MM.1S (cell line): ENCODE measurements around the gene ZNF490.

ENCODE experiments used
- DNase-seq: peaks from one replicate; pipeline ENCODE4 v3.0.0-alpha.2; 2015
- H2AFZ ChIP-seq: fragments of 300-600 bp; sonication (generic); 2 replicates; pipeline ENCODE4 v1.6.0; 2016; ENCODE audit warnings: antibody characterized with exemption, low read length
- H3F3A ChIP-seq: fragments of 300-600 bp; sonication (generic); 2 replicates; pipeline ENCODE4 v1.6.1; 2016; ENCODE audit warnings: mild to moderate bottlenecking, antibody characterized with exemption, low read length, moderate library complexity, mixed read lengths; ENCODE audit not compliant: insufficient read depth
- H3K27ac ChIP-seq: fragments of 300-600 bp; sonication (generic); 2 replicates; pipeline ENCODE4 v1.5.1; 2016; ENCODE audit warnings: mild to moderate bottlenecking, low read length
- H3K27me3 ChIP-seq: fragments of 300-600 bp; sonication (generic); replicated peaks from 2 replicates; pipeline ENCODE4 v1.6.0; 2016; ENCODE audit warnings: low read length; ENCODE audit not compliant: insufficient read depth
- H3K36me3 ChIP-seq: fragments of 300-600 bp; sonication (generic); replicated peaks from 2 replicates; pipeline ENCODE4 v1.6.1; 2016; ENCODE audit warnings: mild to moderate bottlenecking, low read length, mixed read lengths; ENCODE audit not compliant: insufficient read depth
- H3K4me1 ChIP-seq: fragments of 300-600 bp; sonication (generic); 2 replicates; pipeline ENCODE4 v1.6.1; 2016; ENCODE audit warnings: low read length, mixed read lengths
- H3K4me2 ChIP-seq: fragments of 300-600 bp; sonication (generic); 2 replicates; pipeline ENCODE4 v1.6.0; 2016; ENCODE audit warnings: low read depth, low read length
- H3K4me3 ChIP-seq: fragments of 300-600 bp; sonication (generic); 2 replicates; pipeline ENCODE4 v1.5.1; 2016; ENCODE audit warnings: low read length, mixed read lengths
- H3K79me2 ChIP-seq: fragments of 300-600 bp; sonication (generic); 2 replicates; pipeline ENCODE4 v1.6.1; 2016; ENCODE audit warnings: mixed run types, low read length, mixed read lengths
- H3K9ac ChIP-seq: fragments of 300-600 bp; sonication (generic); 2 replicates; pipeline ENCODE4 v1.6.1; 2016; ENCODE audit warnings: low read length, mixed read lengths
- H3K9me2 ChIP-seq: fragments of 300-600 bp; sonication (generic); replicated peaks from 2 replicates; pipeline ENCODE4 v1.6.1; 2016; ENCODE audit warnings: mild to moderate bottlenecking, low read length, mixed read lengths; ENCODE audit not compliant: insufficient read depth
- H3K9me3 ChIP-seq: fragments of 300-600 bp; sonication (generic); replicated peaks from 2 replicates; pipeline ENCODE4 v1.6.1; 2016; ENCODE audit warnings: mild to moderate bottlenecking, low read length, mixed read lengths; ENCODE audit not compliant: insufficient read depth
- H4K20me1 ChIP-seq: fragments of 300-600 bp; sonication (generic); 2 replicates; pipeline ENCODE4 v1.6.1; 2016; ENCODE audit warnings: mild to moderate bottlenecking, low read length, moderate library complexity, mixed read lengths; ENCODE audit not compliant: insufficient read depth
- CTCF ChIP-seq: fragments of 300-600 bp; sonication (generic); IDR thresholded peaks from 2 replicates; pipeline ENCODE4 v1.5.1; 2016; ENCODE audit warnings: antibody characterized with exemption, low read length, mixed read lengths
- EZH2 ChIP-seq: fragments of 300-600 bp; sonication (generic); optimal IDR thresholded peaks from 2 replicates; pipeline ENCODE3; 2017; ENCODE audit warnings: low read depth, mild to moderate bottlenecking, antibody characterized with exemption, low read length, mixed read lengths
- EZH2phosphoT487 ChIP-seq: fragments of 300-600 bp; sonication (generic); IDR thresholded peaks from 2 replicates; pipeline ENCODE4 v1.6.1; 2018; ENCODE audit warnings: antibody characterized with exemption, low read length

Gene ZNF490

DNA sequence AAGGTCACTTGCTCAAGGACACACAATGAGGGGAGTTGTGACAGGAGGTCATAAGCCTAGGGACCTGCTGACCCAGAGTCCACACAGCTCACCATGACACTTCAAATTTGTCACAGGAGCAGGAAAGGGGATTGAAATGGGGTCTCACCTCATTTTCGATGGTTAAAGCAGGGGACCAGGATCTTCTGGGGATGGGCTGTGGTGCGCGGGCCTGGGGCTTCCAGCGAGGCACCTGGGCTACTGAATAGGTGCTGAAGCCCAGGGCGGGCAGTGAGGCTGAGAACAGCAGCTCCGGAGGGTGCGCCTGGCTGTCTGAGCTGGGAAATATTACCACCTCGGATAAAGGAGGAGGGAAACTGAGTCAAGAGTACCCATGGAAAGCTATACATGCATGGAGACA lies 44.9 kb upstream of the ZNF490 start:
- H3K36me3 ChIP-seq, result no peaks in the 10 kb centered on the region
- TF ChIP-seq EZH2 (no peak), CTCF (no peak), EZH2phosphoT487 (no peak)
- DNase-seq, result no peak
- H3K4me2 ChIP-seq, result no peak overlapping the region
- no peak overlapping the region for H3K27ac ChIP-seq
- no peaks in the 10 kb centered on the region for H3K27me3 ChIP-seq
- H3K9me3 ChIP-seq, result no peaks in the 10 kb centered on the region
- H3K9me2 ChIP-seq, result no peaks in the 10 kb centered on the region
- no peak overlapping the region for H2AFZ ChIP-seq
- no peaks in the 10 kb centered on the region for H3K79me2 ChIP-seq
- H3K4me1 ChIP-seq, result no peaks in the 10 kb centered on the region
- H3F3A ChIP-seq, result no peaks in the 10 kb centered on the region
- H3K9ac ChIP-seq, result no peak overlapping the region
- H3K4me3 ChIP-seq, result no peak overlapping the region
- no peaks in the 10 kb centered on the region for H4K20me1 ChIP-seq

DNA sequence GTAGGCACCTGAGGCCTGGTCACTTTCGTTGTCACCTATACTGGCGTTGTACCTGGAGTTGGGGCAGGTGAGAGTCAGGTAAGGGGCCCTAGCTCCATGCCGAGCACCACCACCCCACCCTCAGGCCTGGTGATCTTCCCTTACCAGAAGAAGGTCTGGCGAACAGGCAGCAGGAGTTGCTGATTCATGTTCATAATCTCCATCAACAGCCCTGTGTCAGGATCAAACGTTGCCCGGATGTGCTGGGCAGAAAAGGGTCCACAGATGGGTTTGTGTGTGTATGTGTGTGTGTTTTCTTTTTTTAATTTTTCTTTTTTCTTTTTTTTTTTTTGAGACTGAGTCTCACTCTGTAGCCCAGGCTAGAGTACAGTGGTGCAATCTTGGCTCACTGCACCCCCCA lies 41.6 kb upstream of the ZNF490 start:
- Histone ChIP-seq H3K79me2 (no peaks in the 10 kb centered on the region), H3F3A (no peaks in the 10 kb centered on the region), H3K4me3 (no peak overlapping the region), H2AFZ (no peak overlapping the region), H3K27me3 (no peaks in the 10 kb centered on the region), H3K27ac (no peak overlapping the region), H3K36me3 (no peaks in the 10 kb centered on the region), H4K20me1 (no peaks in the 10 kb centered on the region), H3K4me2 (no peak overlapping the region), H3K9ac (no peak overlapping the region), H3K9me3 (no peaks in the 10 kb centered on the region), H3K9me2 (no peaks in the 10 kb centered on the region), H3K4me1 (no peaks in the 10 kb centered on the region)
- TF ChIP-seq EZH2 (no peak), CTCF (no peak), EZH2phosphoT487 (no peak)
- no peak for DNase-seq

GRCh38 chr19:12649941-12650340 lies 39.3 kb upstream of the ZNF490 start:
- Histone ChIP-seq H3K9me3 (no peaks in the 10 kb centered on the region), H3K9ac (no peak overlapping the region), H3K79me2 (no peaks in the 10 kb centered on the region), H4K20me1 (no peaks in the 10 kb centered on the region), H3K4me1 (no peaks in the 10 kb centered on the region), H3K4me2 (no peak overlapping the region), H3K9me2 (no peaks in the 10 kb centered on the region), H3K36me3 (no peaks in the 10 kb centered on the region), H3K27me3 (no peaks in the 10 kb centered on the region), H2AFZ (no peak overlapping the region), H3K27ac (no peak overlapping the region), H3F3A (no peaks in the 10 kb centered on the region), H3K4me3 (no peak overlapping the region)
- TF ChIP-seq EZH2 (no peak), CTCF (no peak)
- no peak for DNase-seq
